GM03348 (cell line): ENCODE results near the gene ATXN1.
"Not testable (repeated sequence)": the region's sequence is repeated elsewhere in the genome, so short reads cannot be mapped to it uniquely, and the experiment has no call there.

ENCODE experiments used
- DNase-seq: peaks from one replicate; pipeline ENCODE4 v3.0.0; 2012; ENCODE audit warnings: low spot score

ATXN1 gene

DNA sequence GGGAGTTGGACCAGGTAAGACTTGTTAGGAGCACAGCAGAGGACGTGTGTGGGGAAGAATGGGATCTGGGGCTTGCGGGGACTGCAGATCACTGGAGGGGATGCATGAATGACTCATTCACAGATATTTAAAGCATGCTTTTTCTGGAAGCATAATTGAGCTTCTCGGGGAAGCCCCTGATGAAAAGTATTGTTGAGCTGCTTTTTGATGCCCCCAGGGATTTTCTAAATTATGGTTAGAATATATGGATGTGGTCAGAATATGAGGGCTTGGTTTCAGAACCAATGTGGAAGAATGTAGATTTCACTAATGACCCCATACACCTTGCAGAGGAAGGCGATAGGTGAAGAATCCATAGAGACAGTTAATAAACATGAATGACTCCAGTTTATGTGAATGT lies 486.8 kb downstream of the ATXN1 start:
- no peak for DNase-seq

DNA sequence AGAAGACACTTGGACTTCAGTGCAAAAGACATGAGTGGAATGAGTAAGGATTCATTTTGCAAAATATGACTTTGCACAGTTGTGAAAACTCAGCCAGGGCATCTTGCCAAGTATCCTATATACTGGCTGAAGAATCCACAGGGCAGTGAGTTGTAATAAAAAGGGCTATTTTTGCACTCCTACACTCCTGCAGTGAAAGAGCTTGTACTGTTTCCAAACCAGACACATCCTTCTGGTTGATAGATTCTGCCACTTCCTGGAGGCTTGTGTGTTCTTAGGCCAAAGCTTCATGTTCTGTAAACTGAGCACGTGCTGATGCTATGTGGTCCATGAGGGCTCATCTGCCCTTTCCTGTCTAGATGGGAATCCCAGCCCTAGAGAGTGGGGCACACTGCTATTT lies 488.0 kb downstream of the ATXN1 start:
- DNase-seq, result peak; percentile 27

DNA sequence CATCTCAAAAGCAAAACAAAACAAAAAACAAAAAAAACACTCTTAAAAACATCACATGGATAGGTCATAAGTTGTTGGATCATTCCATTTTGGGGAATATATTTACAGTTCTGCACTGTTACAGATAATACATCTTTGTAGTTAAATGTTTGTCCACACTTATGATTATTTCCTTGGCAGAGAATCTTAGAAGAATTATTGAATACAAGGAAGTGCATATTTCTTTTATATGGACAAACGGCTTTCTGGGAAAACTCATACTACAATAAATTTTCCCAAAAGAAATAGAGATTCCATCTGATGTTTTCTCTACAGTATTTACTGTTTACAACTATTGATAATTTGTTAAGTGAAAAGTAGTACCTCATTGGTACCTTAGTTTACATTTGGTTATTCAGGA lies 489.1 kb downstream of the ATXN1 start:
- DNase-seq, result no peak

DNA sequence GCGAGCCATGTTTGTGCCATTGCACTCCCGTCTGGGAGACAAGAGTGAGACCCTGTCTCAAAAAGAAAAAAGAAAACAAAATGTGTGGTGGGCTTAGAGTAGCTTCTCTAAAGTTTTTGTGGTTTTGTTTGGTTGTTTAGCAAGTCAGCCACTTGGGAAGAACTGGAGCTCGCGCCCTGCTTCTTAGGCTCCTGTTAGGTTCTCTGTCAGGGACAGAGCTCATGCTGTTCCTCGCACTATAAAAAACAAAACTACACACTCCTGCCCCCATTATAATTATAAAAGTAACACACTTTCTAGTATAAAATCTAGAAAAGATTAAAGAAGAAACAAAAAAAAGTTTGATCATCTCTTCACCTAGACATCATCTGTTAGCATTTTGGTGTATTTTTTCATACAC lies 489.8 kb downstream of the ATXN1 start:
- no peak for DNase-seq

DNA sequence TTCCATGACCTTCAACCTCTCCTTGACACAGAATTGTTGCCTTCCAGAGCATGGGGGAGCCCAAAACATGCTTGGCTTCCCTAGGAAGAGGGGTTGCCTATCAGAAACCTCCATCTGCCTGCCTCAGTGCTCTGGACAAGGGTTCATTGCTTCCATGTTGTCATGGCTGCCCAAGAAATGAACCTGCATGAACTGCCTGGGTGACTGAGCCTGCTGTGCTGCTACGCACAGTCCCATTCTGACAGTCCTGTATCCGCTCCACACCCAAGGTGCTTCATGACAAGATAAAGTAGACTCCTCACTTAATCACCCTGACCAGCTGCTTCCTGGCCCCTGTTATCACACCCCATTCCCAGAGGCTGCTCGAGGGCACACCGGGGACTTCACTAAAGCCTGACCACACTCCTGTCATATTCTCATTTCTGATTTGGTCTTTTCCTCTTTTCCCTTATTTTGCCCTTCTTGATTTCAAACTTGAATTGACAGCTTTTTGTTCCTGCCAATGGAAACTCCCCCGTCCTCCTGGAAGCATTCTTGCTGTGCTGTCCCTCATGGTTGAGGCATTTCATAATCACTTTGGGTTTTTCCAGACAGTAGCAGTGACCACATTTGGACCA lies 491.0 kb downstream of the ATXN1 start:
- no peak for DNase-seq

DNA sequence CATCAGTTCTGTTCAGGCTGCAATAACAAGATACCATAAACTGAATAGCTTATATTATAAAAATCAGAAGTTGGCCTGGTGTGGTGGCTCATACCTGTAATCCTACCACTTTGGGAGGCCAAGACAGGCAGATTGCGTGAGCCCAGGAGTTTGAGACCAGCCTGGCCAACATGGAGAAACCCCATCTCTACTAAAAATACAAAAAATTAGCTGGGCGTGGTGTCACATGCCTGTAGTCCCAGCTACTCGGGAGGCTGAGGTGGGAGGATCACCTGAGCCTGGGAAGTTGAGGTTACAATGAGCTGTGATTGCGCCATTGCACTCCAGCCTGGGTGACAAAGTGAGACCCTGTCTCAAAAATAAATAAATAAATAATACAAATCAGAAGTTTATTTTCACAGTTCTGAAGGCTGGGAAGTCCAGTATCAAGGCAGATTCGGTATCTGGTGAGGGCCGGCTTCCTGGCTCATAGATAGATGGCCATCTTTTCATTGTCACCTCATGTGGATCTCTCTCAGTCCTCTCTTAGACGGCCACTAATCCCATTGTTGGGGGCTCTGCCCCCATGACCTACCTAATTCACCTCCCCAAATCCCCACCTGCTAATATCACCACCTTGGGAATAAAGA lies 491.7 kb downstream of the ATXN1 start:
- not testable (repeated sequence) for DNase-seq

DNA sequence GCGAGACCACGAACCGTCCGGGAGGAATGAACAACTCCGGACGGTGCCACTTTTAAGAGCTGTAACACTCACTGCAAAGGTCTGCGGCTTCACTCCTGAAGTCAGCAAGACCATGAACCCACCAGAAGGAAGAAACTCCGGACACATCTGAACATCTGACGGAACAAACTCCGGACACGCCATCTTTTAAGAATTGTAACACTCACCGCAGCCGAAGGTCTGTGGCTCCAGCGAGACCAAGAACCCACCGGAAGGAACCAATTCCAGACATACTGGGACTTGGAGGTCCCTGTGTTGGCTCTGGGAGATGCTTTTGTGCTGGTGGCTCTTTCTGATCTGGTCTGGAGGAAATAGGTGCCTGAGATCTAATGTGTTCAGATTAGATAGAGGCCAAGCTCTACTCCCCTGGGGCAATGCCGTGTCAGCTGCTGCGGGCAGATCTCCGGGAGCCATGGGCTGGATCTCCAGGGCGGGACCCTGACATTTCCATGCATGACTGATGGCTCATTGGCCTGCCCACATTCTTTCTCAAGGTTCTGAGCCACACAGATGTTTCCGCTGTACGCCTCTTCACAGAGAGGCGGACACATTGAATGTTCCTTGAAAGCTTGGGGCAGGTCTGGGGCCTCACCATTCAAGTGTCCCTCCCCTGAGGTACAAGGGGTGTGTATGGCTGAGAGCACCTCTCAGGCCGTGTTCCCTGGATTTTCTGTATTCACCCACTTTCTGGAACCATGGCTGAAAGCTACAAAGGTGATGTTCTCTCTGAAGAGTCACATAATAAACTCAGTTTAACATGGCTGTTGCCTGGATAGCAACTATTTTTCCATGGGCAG lies 493.6 kb downstream of the ATXN1 start:
- DNase-seq, result no peak

DNA sequence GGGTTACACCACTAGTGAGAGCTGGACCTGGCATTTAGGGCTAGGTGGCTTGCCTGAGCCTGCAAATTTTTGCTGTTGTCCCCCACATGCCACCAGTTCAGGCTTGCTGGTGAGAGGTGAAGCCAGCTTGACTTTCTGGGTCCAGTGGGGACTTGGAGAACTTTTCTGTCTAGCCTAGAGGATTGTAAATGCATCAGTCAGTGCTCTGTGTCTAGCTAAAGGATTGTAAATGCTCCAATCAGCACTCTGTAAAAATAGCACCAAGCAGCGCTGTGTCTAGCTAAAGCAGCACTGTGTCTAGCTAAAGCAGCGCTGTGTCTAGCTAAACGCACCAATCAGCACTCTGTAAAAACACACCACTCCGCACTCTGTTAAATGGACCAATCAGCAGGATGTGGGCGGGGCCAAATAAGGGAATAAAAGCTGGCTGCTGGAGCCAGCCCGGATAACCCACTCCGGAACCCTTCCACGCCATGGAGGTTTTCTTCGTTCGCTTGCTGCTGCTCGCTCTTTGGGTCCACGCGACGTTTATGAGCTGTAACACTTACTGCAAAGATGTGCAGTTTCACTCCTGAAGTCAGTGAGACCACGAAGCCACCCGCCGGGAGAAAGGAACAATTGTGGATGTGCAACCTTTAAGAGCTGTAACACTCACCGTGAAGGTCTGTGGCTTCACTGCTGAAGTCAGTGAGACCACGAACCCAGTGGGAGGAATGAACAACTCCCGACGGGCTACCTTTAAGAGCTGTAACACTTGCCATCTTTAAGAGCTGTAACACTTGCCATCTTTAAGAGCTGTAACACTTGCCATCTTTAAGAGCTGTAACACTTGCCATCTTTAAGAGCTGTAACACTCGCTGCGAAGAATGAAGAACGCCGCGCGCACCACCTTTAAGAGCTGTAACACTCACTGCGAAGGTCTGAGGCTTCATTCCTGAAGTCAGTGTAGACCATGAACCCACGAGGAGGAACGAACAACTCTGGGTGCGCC lies 495.6 kb downstream of the ATXN1 start:
- DNase-seq, result no peak

DNA sequence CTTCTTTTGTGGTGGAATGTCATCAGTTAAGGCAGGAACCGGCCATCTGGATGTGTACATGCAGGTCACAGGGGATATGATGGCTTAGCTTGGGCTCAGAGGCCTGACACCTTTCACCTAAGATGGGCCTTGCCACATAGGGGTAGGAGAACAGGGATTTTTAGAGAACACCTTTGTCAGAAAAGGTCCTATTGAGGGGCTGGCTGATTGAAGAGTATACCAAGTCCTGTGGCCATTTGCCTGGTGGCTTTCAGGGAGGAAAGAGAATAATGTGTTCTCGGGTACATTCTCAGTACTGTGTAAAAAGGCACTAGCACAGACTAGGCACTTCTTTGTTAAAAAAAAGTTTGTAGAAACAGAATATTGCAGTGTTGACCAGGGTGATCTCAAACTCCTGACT lies 496.5 kb downstream of the ATXN1 start:
- DNase-seq, result no peak

DNA sequence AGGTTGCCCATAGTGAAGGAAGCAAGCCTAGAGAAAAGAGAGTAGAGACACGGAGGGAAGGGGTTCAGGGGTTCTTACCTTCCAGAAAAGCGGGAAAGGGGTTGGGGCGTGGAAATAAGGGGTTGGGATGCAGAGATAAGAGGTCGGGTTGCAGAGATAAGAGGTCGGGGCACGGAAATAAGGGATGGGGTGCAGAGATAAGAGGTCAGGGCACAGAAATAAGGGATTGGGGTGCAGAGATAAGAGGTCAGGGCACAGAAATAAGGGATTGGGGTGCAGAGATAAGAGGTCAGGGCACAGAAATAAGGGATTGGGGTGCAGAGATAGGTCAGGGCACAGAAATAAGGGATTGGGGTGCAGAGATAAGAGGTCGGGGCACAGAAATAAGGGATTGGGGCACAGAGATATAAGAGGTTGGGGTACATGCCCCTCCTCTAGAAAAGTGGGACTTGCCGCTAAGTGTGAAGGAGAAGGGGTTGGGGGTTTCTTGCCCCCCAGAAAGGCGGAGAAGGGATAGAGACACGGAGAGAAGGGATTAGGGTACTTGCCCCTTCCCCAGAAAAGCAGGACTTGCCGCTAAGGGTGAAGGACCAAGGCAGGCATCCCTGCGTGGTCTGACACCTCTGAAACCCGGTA lies 497.7 kb downstream of the ATXN1 start:
- not testable (repeated sequence) for DNase-seq

DNA sequence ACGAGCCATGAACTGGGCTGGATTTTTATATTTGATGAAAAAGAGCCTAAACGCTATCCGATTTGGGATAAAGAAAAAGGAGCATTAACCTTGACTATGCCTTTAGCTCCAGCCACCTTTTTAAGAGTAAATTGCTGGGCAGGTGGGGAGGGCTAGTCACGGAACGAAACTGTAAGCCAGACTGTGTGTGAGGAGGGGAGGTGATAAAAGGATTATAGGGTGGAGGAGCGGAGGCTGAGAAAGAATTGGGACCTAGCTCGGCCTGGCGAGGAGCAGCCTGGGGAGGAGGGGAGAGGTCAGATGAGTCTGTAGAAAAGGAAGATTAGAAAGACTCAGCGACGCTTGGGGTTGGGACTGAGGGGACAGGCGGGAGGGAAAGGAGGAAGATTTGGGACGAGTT lies 498.5 kb downstream of the ATXN1 start:
- not testable (repeated sequence) for DNase-seq

DNA sequence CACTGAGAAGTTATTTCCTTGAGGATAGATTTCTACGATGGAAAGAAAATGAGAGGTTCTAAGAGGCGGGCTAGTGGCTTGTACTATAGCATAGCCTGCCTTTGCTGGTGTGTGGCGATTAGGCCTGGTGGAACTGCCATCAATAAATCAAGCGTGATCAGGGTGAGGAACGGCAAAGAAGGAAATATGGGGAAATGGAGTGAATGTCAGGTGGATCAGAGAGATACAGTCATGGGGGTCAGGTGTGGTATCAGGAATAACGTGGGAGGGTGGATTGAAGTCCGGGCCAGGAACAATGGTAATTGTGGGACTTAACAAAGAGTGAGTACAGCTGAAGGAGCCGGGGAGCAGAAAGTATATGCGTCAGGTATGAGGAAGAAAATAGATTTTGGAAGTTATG lies 500.7 kb downstream of the ATXN1 start:
- DNase-seq, result not testable (repeated sequence)

DNA sequence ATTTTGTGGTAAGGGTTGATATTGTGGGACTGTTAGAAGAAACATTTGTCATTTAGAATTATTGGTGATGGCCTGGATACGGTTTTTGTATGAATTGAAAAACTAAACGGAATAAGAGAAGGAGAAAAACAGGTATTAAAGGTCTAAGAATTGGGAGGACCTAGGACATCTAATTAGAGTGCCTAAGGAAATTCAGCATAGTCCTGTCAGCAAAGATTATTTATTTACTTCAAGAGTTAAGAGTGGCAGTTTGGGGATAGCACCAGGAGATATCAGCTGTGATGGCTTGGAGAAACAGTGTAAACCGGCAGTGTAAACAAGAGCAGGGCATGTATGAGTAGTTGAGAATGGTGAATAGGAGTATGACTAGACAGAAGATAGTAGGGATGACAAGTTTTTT lies 501.7 kb downstream of the ATXN1 start:
- DNase-seq, result not testable (repeated sequence)

DNA sequence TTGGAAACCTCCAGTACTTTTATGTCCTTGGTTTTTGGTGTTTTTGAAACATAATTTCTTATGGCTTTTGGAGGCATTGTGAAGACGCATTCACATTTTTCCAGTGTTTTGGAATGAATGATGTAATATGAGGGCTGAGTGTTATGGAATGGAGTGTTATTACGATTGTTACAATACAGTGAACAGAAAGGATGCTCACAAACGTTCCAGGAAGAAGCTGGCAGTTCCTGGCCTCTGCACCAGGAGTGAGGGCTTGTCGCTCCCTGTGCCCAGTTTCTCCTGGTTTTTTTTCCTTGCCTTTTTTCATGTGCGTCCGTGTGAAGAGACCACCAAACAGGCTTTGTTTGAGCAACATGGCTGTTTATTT lies 502.6 kb downstream of the ATXN1 start:
- DNase-seq, result no peak

DNA sequence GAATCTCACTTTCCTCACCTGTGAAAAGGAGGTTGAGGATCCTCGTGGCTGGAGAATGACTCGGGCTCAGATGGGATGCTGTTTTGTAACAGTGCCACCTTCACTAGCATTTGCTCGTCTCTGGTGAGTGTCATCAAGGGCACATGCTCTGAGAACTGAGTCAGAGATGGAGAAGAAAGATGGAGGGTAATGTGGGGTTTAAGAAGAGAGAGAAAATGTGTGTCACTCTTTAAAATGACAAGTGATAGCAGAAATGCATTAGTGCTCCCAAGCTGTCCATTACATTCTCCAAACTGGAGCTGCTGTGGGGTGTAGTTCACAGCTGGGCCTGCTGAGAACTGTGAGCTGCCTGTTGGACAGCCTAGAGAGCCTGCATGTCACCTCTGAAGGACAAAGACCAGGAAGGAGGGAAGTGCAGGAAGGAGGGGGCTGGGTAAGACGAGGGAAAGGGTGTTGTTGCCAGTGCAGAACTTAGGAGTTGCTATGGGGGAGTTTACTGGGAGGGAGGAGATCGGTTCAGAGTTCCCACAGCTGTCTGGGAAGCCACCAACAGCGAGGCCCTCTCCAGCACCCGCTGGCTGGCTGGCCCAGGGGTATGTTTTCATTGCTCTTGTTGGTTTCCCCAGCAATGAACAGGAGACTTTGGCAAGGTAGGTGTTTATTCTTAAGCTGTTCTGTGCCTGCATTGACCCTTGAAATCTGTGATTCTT lies 503.1 kb downstream of the ATXN1 start:
- DNase-seq, result no peak

DNA sequence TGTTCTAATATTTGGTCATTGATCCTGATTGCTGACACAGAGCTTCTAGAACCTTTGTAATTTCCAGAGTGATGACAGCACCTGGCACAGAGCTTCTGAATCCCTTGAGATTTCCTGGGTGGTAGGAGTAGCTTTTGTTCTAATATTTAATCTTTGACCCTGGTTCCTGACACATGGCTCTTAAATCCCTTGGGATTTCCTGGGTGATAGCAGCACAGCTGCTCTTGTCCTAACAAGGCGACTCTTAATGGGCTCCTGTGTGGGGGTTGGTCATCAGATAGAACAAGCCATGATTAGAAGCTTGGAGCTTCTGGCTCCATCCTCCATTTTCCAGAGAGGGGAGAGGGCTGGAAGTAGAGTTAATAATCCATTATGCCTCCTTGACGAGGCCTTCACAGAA lies 504.5 kb downstream of the ATXN1 start:
- no peak for DNase-seq

DNA sequence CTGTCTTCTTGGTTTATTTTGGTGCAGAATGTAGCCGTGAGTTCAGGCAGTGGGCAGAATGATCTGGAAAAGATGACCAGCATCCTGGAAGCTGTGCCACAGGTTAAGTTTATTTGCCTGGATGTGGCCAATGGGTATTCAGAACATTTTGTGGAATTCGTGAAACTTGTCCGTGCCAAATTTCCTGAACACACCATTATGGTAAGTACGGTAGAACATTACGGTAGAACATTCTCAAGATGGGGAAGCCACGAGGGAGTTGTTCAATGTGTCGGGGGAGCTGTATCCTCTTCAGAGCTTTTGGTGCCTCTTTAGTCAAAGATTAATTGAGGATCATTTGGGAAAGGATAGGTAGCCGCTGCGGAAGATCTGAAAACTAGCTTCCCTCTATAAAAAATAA lies 506.7 kb downstream of the ATXN1 start:
- no peak for DNase-seq

DNA sequence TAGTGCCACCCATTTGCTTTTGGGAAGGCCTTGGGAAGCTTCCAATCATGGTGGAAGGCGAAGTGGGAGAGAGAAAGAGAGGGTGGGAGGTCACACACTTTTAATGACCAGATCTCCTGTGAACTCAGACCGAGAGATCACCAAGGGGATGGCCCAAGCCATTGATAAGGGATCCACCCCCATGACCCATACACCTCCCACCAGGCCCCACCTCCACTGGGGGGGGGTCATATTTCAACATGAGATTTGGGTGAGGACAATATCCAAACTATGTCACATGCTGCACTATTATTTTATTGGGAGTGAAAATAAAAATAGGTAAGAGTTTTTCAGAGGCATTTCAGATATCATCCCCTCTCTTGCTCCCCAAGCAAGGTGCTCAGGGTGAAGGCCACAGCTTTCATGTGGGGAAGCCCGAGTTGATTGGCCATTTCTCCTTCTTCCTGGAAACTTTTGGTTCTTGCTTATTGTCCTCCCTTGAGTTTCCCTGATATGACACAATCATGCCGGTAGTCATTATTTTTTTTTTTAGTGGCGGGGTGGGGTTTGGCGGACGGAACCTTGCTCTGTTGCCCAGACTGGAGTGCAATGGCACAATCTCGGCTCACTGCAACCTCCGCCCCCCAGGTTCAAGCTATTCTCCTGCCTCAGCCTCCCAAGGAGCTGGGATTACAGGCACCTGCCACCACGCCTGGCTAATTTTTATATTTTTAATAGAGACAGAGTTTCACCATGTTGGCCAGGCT lies 507.7 kb downstream of the ATXN1 start:
- DNase-seq, result no peak

DNA sequence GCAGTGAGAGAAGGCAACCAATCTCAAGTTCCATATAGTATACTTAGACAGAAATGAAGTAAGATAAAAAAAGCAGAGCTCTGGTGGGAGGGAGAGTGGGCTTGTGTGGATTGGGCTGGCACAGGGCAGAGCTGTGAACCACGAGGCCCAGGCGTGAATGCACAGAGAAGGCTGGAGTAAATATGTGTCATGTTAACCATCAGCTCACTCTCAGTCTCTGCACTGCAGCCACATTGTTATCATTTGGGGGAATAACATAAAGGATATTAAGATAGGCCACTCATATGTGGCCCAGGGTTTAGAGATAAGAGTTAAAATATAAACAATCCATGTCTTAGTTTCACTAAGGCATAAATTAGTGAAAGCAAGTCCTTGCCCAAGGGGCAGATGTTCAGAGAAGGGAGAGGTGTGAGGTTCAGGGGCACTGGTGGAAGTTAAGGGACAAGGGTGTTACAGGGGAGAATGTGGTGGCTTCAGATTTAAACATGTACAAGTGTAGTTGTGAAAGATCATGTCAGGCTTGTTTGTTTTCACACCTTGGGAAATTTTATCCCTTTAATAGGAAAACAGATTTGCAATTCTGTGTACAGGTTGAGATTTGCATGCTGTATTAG lies 508.5 kb downstream of the ATXN1 start:
- no peak for DNase-seq

DNA sequence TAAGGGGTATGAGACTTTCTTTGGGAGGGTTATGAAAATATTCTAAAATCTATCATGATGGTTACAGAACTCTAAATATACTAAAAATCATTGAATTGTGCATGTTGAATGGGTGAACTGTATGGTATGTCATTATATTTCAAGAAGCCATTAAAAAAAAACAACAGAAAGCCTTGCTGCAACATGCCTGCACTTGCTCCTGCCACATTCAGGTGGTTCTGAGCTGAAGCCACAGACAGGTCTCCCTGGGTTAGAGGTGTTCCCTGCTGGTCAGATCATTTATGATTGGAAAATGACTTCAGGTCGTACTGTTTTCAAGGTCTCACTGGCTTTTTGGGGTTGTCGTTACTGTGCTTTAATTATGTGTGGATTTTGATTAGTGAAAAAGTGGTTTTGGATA lies 509.6 kb downstream of the ATXN1 start:
- no peak for DNase-seq
